ENCODE data around the gene CIB4.

The CIB4 gene

DNA sequence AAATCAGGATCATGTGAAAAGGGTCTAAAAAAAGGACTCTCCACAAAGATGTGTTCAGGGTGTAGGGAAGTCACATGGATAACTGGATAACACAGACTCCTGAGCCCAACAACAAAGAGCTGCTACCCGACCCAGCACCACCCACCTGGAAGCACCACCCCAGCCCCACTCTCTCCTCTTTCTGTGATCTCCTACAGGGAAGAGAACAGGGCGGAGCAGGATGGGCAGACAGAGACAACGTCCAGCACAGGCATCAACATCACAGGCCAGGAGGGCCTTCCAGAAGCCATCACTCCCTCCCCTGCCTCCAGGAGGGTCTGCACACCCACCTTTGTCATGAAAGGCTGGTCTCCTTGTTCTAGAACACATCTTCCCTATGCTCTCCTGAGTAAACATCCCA lies 1.3 kb upstream of the CIB4 start:
- DNase-seq (ENCODE audit: low read depth in 2 of 2) = no peak

DNA sequence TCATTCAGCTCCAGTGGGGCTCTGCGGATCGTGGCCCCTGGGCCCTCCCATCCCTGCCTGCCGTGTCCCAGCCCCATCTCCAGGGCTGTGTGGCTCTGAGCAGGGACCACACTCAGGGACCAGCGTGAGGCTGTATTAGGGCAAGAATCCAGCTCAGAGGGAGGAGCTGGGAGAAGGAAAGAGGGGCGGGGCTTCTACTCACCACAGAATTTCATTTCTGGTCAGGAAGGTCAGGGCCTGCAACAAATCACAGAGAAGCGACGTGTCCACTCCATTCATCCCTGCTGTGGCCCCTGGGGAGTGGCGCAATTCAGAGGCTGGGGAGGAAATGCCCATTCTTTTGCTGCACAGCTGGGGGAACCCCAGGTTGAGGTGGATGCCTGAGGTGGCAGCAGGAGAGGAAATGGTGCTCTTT lies 828 bp downstream of the CIB4 start:
- no peak for DNase-seq (ENCODE audit: low read depth in 2 of 2)

DNA sequence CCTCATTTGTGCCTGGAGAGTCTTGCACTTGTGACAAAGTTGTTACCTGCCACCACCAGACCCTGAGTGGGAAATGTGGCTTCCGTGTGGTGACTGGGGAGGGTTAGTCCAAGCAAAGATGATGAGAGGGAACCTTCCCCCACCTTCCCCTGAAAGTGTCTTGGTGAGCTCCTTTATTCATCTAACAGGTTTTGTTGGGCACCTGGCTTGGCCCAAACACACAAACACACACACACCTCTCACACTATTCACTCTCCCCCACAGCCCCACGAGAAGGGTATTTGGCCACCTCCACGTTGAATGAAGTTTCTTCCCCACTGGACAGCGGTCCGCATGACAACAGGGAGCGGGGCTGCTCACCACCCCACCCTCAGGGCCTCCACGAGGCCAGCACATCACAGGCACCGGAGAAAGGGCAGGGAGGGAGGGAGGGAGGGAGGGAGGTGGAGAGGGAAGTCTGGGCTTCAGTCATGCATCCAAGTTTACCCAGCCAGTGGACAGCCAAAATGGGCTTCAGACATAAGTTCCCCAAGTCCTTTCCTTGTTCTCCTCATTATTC lies 1.4 kb downstream of the CIB4 start:
- DNase-seq (ENCODE audit: low read depth in 2 of 2) = no peak

DNA sequence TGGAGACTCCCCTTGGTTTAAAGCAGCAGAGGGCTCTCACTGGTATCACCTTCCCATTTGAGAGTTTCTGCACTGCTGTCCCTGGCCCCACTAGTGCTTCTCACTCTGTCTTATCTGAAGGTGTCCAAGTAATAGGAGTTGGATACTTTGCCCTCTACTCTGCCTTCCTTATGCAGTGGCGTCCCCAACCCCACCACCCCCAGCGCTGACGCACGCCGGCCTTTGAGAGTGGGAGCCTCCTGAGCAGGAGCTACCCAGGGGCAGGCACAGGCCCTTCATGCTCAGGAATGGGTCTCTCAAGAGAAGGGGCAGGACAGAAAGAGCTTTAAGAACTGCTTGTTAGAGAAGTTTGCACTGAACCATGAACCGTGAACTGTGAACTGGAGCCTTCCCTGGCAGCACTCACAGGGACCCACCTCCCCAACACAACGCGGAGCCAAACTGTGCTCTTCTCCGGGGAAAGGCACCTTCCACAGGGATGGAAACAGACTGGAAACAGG lies 3.3 kb downstream of the CIB4 start:
- DNase-seq (ENCODE audit: low read depth in 2 of 2) = no peak

DNA sequence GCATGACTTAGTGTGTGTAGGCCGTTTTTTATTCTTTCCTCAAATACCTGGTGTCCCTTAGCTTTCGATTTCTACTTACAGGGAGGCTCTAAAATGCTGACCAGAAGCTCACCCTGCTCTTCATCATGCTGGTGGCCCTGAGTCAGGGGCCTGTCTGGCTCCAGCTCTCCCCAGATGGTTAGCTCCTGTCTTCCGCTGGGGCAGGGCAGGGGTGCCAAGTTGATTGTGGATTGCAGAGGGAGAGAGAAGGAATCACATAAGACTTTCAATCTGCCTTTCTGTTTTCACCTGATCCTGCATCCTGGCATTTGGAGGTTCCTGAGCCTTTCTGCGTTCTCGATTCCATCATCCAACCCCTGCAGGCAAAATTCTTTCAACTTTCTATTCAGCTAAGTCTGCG lies 4.2 kb downstream of the CIB4 start:
- no peak for DNase-seq (ENCODE audit: low read depth in 2 of 2)

DNA sequence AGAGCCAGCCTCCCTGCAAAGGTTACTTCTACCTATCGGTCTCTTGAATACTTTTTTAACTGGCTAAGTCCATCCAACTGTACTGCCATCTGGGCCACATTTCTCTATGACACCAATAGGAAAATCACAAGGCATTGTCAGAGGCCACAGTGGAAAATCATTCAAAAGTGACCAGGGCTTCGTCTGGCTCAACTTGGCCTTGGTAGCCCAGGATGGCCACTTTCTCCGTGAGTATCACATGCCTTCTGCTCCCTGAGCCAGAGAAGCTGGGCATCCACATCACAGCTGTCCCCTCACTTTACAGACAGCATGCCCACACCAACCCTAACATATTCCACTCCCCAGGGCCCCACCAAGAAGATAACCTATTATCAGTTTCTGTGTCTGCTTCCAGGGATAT lies 5.8 kb downstream of the CIB4 start:
- no peak for DNase-seq (ENCODE audit: low read depth in 2 of 2)

DNA sequence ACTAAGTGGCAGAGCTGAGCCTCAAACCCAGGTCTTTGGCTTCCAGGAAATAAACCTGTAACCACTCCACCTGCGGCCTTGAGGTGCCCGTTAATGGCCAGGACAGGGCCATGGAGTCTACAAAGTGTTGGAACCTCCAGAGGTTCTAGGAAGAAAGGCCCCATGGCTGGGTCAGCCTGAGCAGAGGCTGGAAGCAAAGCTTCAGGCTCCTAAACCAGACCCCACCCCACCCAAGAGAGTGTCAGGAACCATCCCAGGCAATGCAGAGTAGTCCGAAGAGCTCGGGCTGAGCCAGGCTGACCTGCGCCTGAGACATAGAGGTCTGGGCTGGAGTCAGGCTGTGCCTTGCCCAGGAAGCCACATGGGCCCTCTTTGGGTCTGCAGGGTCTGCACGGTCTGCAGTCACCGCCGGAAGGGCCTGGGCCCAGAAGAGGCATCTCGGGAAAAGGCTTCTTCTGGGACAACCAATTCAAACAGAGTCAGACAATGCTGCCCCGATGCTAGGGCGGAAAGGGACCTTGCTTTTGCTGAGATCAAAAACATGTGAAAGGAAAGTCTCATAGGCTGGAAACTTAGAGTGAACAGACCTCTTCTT lies 6.4 kb downstream of the CIB4 start:
- no peak for DNase-seq (ENCODE audit: low read depth in 2 of 2)

DNA sequence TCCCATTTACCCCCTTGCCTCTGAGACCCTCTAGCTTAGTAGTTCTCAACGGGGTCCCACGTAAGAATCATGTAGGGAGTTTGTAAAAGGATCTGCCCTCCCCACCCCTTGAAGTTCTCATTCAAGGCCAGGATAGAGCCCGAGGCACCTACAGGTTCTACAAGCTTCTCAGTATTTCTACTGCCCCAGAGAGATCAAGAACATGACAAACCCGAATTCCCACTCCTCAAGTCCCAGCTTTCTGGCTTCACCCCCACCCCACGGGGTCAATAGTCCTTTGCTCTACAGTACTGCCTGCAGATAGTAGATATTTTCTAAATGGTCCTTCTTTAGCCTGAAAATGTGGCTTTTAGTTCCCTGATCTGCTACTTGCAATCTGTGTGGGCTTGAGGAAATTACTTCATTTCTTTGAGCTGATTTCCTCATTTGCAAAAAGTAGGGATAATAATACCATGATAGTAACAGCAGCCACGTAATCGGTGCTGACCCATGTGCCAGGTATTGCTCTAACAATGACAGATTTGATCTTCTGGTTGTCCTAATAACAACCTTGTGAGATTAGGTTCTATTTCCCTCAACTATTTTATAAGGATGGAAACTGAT lies 7.1 kb downstream of the CIB4 start:
- no peak for DNase-seq (ENCODE audit: low read depth in 2 of 2)

DNA sequence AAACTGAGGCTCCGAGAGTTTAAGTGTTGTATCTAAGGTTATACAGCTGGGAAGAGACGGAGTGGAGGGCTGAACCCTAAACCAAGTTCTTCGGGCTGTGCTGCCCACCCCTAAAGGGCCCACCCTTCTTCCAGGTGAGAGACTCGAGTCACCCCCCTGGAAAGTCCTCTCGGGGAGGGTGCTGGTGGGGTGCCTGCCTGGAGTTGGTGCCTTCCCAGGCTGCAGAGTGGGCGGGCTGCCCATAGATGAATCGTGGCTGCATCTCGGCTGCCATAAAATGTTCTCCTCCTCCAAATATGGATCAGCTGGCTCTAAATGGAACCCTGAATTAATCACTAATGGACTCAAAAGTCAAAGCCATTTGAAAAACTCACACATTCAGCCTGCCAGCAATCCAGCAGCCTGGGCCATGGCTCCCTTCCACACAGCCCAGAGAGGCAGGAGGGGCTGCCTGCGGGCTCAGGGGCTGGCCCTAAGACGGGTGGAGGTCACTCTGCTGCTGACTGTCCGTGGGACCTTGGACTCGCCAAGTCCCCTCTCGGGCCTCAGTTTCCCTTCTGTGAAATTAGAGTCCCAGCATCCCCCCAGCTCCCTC lies 7.7 kb downstream of the CIB4 start:
- no peak for DNase-seq (ENCODE audit: low read depth in 2 of 2)

DNA sequence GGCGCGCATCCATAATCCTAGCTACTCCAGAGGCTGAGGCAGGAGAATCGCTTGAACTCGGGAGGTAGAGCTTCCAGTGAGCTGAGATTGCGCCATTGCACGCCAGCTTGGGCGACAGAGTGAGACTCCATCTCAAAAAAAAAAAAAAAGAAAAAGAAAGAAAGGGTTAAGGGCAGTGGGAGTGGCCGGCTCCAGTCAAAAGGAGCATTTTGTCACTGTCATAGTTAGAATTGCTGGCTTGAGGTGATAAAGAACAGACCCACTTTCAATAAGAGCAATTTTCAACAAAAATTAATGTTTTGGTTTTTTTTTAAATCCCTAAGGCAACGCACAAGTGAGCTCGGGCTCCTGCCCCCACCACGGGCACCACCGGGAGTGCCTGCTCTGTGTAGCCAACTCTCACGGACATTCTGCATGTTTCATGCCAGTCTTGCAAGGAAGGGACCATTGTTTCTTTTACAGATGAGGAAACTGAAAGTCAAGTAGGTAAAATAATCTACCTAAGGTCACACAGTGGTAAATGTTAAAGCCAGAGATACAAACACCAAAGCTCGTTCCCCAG lies 8.5 kb downstream of the CIB4 start:
- DNase-seq (ENCODE audit: low read depth in 2 of 2) = no peak

DNA sequence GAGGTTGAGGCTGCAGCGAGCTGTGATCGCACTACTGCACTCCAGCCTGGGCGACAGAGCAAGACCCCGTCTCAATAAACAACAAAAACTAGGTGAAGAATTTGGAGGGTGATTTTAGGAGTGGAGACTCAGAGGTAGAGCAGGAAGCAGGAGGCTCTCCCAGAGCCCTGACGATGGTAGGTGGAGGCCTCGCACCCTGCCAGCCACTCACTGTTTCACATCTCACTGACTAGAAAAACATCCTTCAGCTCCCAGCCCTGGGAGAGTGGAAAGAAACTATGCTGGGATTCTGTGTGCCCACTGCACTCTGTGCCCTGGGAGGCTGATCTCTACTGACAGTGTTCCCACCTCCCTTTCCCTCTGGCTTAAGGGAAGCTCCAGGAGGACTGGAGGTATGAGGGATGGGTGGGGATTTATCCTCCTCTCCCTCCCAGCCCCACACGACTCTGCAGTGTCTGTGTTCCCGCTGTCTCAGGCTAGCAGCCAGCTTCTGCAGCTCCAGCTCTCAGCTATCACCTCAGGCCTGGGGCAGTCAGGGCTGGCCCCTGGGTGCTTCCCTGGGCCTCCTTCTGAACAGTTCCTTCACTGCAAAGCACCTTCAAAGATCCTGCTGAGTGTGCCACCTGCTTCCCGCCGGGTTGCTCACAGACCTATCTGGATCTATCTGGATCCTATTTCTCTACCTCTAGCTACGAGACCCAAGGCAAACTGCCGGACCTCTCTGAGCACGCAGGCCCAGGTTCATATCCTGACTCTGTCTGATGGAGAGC lies 9.6 kb downstream of the CIB4 start:
- DNase-seq (ENCODE audit: low read depth in 2 of 2) = no peak

DNA sequence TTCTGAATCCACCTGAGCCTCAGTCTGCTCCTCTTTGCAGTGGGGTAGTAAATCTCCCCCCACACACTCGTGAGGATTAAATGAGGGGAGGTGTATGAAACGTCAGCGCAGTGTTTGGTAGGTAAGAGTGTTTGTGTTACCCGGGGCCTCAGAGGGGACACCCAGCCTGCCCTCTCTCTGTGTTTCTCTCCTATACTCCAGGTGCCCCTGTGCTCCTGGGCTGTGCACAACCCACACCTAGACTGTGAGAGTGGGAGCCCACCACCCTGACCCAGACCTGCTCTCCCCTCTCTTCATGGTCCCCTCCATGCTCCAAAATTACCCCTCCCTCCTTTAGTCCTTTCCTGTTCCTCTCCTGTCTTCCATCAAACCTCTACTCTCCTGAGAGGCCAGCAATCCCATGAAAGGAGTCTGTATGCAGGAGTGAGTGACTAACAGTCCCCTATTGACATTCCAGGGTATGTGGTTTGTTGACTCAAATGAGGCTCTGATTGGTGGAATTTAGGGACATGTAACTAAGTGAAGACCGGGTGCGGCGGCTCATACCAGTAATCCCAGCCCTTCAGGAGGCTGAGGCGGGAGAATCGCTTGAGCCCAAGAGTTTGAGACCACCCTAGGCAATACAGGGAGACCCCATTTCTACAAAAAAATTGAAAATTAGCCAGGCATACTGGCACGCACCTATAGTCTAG lies 10.4 kb downstream of the CIB4 start:
- DNase-seq (ENCODE audit: low read depth in 2 of 2) = no peak

DNA sequence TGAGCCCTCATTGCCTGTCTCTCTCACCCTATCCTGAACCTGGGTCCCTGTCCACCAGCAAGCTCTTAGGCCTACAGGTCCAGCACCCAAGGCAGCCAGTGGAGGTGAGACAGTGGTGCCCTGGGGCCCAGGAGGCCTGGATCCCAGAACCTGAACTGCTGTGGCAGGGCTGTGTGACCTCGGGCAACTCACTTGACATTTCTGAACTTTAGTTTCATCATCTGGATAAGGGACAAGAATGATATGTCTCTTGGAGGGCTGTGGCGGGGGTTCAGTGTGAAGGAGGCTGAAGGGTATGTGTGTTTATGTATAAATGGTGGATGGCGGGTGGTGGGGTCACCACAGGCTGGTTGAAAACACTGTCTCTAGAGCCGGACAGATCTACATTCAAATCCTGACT lies 10.9 kb downstream of the CIB4 start:
- no peak for DNase-seq (ENCODE audit: low read depth in 2 of 2)

DNA sequence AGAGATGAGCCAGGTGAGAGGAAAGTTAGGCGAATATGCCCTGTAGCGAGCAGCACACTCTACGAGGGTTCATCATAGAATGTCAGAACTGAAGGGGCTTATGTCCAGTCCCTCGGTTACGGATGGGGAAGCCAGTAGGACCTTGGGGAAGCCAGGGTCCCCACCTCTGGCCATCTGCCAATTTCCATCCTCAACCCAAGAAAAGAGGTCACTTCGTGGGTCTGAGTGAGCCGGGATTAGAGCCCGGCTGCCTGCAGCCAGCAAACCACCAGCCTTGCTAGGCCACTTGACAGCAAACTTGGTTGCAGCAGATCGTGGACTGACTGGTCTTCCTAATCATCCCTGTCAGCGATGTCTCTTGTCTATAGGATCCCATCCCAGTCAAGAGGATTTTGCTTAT lies 11.4 kb downstream of the CIB4 start:
- no peak for DNase-seq (ENCODE audit: low read depth in 2 of 2)

DNA sequence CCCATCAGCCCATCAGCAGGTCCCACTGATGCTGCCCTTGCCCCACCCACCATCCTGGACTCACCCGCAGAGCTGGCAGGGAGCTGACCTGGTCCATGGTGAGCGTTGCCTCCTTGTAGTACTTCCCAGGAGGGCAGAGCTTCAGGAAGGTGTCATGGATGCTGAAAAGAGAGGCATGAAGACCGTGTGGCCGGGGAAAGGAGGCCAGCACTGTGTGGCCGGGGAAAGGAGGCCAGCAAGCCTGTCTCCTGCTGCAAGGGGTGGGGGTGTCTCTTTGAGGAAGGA lies 11.9 kb downstream of the CIB4 start:
- DNase-seq (ENCODE audit: low read depth in 2 of 2) = no peak

DNA sequence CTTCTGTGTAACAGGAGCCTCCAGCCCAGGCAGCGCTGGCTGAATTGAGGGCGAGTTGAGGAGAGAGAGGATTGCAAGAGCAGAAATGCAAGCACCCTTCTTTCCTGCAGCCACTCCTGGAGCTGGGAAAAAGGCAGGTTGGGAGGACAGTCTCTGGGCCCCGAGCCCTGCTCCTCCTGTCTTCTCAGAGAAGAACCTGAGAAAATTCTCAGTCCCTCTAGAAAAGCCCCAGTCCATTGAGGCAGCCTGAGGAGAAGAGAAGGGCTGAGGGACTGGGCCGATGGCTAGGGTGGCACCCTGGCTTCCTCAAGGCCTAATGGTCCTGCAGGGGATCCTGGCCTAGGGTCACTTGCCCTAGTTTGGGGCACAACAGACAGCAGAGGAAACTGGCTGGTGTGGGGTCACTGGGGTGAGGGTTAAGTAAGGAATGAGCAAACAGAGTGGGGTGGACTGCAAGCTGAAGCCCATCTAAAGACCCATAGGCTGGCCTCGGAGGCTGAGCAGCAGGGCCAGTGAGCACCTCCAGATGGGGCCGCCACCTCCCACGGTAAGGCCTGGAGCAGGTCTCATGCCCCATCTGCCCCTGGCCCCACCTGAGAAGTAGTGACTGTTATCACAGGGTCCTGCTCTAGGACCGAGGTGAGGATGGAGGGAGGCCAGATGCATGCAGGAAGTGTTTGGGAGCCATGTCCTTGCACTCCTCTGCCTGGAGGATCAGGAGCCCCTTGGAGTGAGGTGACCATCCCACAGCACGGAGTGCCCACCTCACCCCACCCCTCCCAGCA lies 12.4 kb downstream of the CIB4 start:
- DNase-seq (ENCODE audit: low read depth in 2 of 2) = no peak

DNA sequence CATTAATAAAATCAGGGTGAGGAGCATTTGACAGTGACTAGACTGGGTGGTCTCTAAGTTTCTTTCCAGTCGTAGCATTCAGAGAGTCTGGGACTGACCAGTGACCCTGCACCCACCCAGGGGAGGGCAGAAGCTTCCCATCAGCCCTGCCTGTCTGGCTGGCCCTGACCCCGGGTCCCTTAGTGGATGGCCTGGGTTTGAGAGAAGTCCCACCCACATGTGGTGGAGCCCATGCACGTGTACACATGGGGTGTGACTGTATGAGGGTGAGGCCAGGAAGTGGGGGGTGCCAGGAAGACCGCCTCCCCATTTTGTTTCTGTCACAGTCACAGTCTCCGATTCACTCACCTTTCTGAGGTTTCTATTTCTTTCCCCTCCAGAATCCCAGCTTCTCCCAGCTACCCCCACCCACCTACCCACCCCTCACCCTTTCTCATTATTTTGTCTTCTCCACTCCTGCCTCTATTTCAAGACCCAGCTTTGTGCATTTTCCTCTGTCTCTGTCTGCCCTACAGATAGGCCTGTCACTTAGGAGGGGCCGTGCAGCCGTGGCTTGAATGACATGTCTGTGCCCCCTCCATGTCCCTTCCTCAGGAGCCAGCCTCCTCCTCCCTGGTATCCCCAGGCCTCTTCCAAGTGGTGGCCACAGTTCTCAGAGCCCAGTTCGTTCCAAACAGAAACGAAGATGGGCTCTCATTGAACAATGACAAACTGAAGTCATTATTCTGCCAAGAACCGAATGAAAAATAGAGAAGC lies 13.6 kb downstream of the CIB4 start:
- DNase-seq (ENCODE audit: low read depth in 2 of 2) = no peak

DNA sequence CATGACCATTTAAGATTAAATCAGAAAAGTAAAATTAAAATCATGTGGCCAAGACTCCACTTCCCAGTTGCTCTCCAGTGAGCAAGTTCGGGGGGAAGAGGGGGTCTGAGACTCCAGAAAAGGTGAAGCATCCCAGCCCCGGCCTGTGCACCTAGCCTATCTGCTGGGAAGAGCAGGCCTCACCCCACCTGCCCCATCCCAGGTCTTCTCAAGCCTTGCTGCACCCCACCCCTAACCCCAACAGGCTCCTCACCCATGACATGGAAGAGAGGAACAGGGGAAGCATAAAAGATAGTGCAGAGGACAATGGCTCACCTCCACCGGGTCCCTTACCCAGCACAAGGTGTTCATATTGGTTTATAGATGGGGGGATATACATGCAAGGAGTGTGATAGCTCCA lies 14.6 kb downstream of the CIB4 start:
- DNase-seq (ENCODE audit: low read depth in 2 of 2) = no peak

DNA sequence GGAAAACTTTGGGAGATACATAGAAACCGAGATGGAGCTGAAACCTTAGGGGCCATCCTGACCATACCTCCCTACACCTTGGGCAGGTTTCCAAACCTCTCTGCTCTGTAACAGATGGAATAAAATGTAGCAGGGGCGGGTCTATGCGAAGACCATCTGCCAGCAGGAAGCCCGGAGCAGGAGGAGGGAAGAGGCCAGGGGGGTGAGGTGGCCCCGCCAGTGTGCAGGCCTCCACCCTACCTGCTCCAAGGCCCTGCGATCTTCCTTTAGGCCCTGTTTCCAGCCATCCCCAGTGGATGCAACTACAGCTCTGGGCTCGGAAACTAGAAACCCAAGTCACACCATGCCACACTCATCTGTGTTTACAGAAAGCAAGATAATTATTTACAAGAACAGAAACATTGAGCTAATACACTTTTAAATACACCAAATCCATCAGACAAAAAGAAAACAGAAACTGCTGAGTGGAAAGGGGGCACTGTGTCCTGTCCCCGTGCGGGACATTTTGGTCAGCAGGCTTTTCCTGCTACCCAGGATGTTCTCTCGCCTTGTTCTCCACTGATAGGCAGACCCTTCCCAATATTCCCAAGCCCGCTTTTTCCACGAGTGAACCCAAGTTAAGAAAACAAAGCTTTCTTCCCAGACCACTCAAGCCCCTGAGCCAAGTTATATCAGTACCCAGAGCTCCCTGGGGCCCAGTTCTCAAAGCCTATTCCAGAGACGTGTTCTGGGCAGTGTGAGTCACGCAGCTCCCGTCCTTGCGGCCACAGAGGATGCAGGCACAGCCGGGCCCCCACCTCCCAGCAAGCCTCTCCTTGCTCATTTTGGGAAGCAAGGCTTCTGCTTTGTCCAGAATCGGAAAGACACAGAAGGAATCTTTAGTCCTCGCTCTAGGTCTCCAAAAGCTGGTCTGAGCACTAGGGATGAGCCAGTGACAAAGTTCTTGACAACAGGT lies 17.3 kb downstream of the CIB4 start:
- DNase-seq (ENCODE audit: low read depth in 2 of 2) = no peak

Data from stimulated activated CD4-positive, alpha-beta T cell treated with anti-CD3 and anti-CD28 coated beads, Interleukin-1b, Interleukin-23, amount 100 ng/mL, for 4 hours (primary cell).